ENCODE data around the gene LYSMD4.
A peak's percentile ranks its signal among the peaks of the same experiment; 100 is the strongest.
"Not testable (repeated sequence)": the region's sequence is repeated elsewhere in the genome, so short reads cannot be mapped to it uniquely, and the experiment has no call there.

Gene LYSMD4

GRCh38 chr15:99734575-99734974, 1.3 kb upstream of the LYSMD4 start:
- no peak for TF ChIP-seq CTCF (IDR thresholded peaks at IDR 0.05; ENCODE audit: low read depth, low read length, missing control alignments)
- no peaks in the 10 kb centered on the region for H3K27me3 ChIP-seq (replicated peaks)
- H3K4me3 ChIP-seq (ENCODE audit: low read depth, low read length), result no peak overlapping the region
- in situ Hi-C loops (cut with HindIII; ENCODE audit: low pct_ligation_motif_present, low sequenced_read_pairs), result no loop called here
- no peak overlapping the region for H3K27ac ChIP-seq
- no peaks in the 10 kb centered on the region for H3K36me3 ChIP-seq (replicated peaks)
- DNase-seq, result no peak

- in situ Hi-C loops (cut with HindIII; ENCODE audit: low pct_ligation_motif_present, low sequenced_read_pairs); H3K27me3 ChIP-seq (replicated peaks); H3K36me3 ChIP-seq (replicated peaks); H3K27ac ChIP-seq; DNase-seq; H3K4me3 ChIP-seq (ENCODE audit: low read depth, low read length): not testable (repeated sequence)
Measured at GRCh38 chr15:99734040-99734291, 729 bp upstream of the LYSMD4 start.

- in situ Hi-C loops (cut with HindIII; ENCODE audit: low pct_ligation_motif_present, low sequenced_read_pairs), result no loop called here
- Histone ChIP-seq H3K27me3 (replicated peaks) (no peaks in the 10 kb centered on the region), H3K4me3 (ENCODE audit: low read depth, low read length) (peak overlapping the region; percentile 78), H3K36me3 (replicated peaks) (no peaks in the 10 kb centered on the region), H3K27ac (peak overlapping the region; percentile 40)
- DNase-seq, result no peak
- TF ChIP-seq CTCF (IDR thresholded peaks at IDR 0.05; ENCODE audit: low read depth, low read length, missing control alignments), result no peak
Measured at GRCh38 chr15:99732751-99733267, 428 bp downstream of the LYSMD4 start.

- in situ Hi-C loops (cut with HindIII; ENCODE audit: low pct_ligation_motif_present, low sequenced_read_pairs), result no loop called here
- Histone ChIP-seq H3K4me3 (ENCODE audit: low read depth, low read length) (peak overlapping the region; percentile 78), H3K27ac (no peak overlapping the region), H3K36me3 (replicated peaks) (no peaks in the 10 kb centered on the region), H3K27me3 (replicated peaks) (no peaks in the 10 kb centered on the region)
- no peak for TF ChIP-seq CTCF (IDR thresholded peaks at IDR 0.05; ENCODE audit: low read depth, low read length, missing control alignments)
- DNase-seq, result no peak
Measured at GRCh38 chr15:99732124-99732750, 1.0 kb downstream of the LYSMD4 start.

- Histone ChIP-seq H3K4me3 (ENCODE audit: low read depth, low read length) (peak overlapping the region; percentile 78), H3K27me3 (replicated peaks) (no peaks in the 10 kb centered on the region), H3K36me3 (replicated peaks) (no peaks in the 10 kb centered on the region), H3K27ac (no peak overlapping the region)
- DNase-seq, result no peak
- in situ Hi-C loops (cut with HindIII; ENCODE audit: low pct_ligation_motif_present, low sequenced_read_pairs), result no loop called here
- no peak for TF ChIP-seq CTCF (IDR thresholded peaks at IDR 0.05; ENCODE audit: low read depth, low read length, missing control alignments)
Measured at GRCh38 chr15:99731336-99732123, 1.7 kb downstream of the LYSMD4 start.

- in situ Hi-C loops (cut with HindIII; ENCODE audit: low pct_ligation_motif_present, low sequenced_read_pairs), result no loop called here
Measured at GRCh38 chr15:99729920-99730319, 3.3 kb downstream of the LYSMD4 start.

More at GRCh38 chr15:99729920-99730319, 3.3 kb downstream of the LYSMD4 start:
- Histone ChIP-seq H3K36me3 (replicated peaks) (no peaks in the 10 kb centered on the region), H3K27ac (no peak overlapping the region), H3K4me3 (ENCODE audit: low read depth, low read length) (no peak overlapping the region), H3K27me3 (replicated peaks) (no peaks in the 10 kb centered on the region)
- TF ChIP-seq CTCF (IDR thresholded peaks at IDR 0.05; ENCODE audit: low read depth, low read length, missing control alignments), result peak; percentile 75
- peak; percentile 28 for DNase-seq
